Upper lobe of right lung (tissue), 1 donor: ENCODE results near the gene PARK7. TPM values are rescaled to one million over a fixed set of nuclear protein-coding genes. Genes with fewer than 3 reads are reported as not detected.
"Not testable (repeated sequence)": the region's sequence is repeated elsewhere in the genome, so short reads cannot be mapped to it uniquely, and the experiment has no call there.

Experiments used
- ATAC-seq: fragments of 200-7000 bp; cut with Tn5 transposase; one replicate; pipeline ENCODE4 v1.9.1; 2020; ENCODE audit warnings: mild to moderate bottlenecking, moderate library complexity
- DNase-seq: peaks from one replicate; pipeline ENCODE4 v3.0.0-alpha.2; 2020
- H3K27ac ChIP-seq: fragments of 200-600 bp; one replicate; pipeline ENCODE4 v1.8.0; 2022
- H3K27me3 ChIP-seq: fragments of 200-600 bp; one replicate; pipeline ENCODE4 v1.8.0; 2022; ENCODE audit warnings: mild to moderate bottlenecking
- H3K36me3 ChIP-seq: fragments of 200-600 bp; one replicate; pipeline ENCODE4 v1.8.0; 2022
- H3K4me1 ChIP-seq: fragments of 200-600 bp; one replicate; pipeline ENCODE4 v1.8.0; 2022
- H3K4me3 ChIP-seq: fragments of 200-600 bp; one replicate; pipeline ENCODE4 v1.8.0; 2022; ENCODE audit warnings: mild to moderate bottlenecking
- H3K9me3 ChIP-seq: fragments of 200-600 bp; one replicate; pipeline ENCODE4 v1.8.0; 2022
- CTCF ChIP-seq: fragments of 200-600 bp; IDR thresholded peaks from one replicate; pipeline ENCODE4 v1.8.0; 2022; ENCODE audit warnings: antibody characterized with exemption
- intact Hi-C: fragments of 100-400 bp; cut with DNase I; formaldehyde crosslinking; loops from one replicate; pipeline ENCODE4 v1.11.0; 2022
- total RNA-seq: library from RNA; stranded (reverse); fragmentation: NEBNext Ultra II Directional; extraction: Animal tissue kit (Norgen Biotek cat#: 25700); gene quantifications from one replicate; pipeline ENCODE4 v1.2.1, GENCODE V29; 2021
- donor health status: DM: no; HTN: yes; CAD: no; lungs with severe emphysema.

The PARK7 gene
- total RNA-seq, 1 donor from 2014 or later, result 184 TPM

- Histone ChIP-seq H3K4me3 (peak overlapping the region; percentile 84), H3K27ac (peak overlapping the region; percentile 94), H3K9me3 (no peaks in the 10 kb centered on the region), H3K36me3 (peaks cover 42% of the 10 kb centered on the region), H3K4me1 (peaks cover 17% of the 10 kb centered on the region), H3K27me3 (no peaks in the 10 kb centered on the region)
- intact Hi-C loops, result no loop called here
- no peak for TF ChIP-seq CTCF
- ATAC-seq, result no peak
- no peak for DNase-seq
These were observed 464 bp downstream of the PARK7 start for GRCh38 chr1:7962014-7962335.

GRCh38 chr1:7962636-7963377, 1.3 kb downstream of the PARK7 start:
- DNase-seq (no peak), ATAC-seq (no peak)
- H3K4me1 ChIP-seq, result peaks cover 17% of the 10 kb centered on the region
- H3K9me3 ChIP-seq, result no peaks in the 10 kb centered on the region
- H3K27ac ChIP-seq, result peak overlapping the region; percentile 94
- intact Hi-C loops, result no loop called here
- H3K4me3 ChIP-seq, result peak overlapping the region; percentile 84
- H3K27me3 ChIP-seq, result no peaks in the 10 kb centered on the region
- H3K36me3 ChIP-seq, result peaks cover 50% of the 10 kb centered on the region
- TF ChIP-seq CTCF, result no peak

- H3K9me3 ChIP-seq, intact Hi-C loops, H3K4me3 ChIP-seq, ATAC-seq, H3K27me3 ChIP-seq, DNase-seq, H3K27ac ChIP-seq: not testable (repeated sequence)
- Histone ChIP-seq H3K4me1 (peaks cover 17% of the 10 kb centered on the region), H3K36me3 (peaks cover 53% of the 10 kb centered on the region)
These were observed 1.8 kb downstream of the PARK7 start for GRCh38 chr1:7963378-7963730.

GRCh38 chr1:7963841-7964240, 2.3 kb downstream of the PARK7 start:
- intact Hi-C loops, H3K4me3 ChIP-seq, ATAC-seq, H3K27ac ChIP-seq, DNase-seq, H3K27me3 ChIP-seq, H3K9me3 ChIP-seq: not testable (repeated sequence)
- Histone ChIP-seq H3K36me3 (peaks cover 57% of the 10 kb centered on the region), H3K4me1 (peaks cover 17% of the 10 kb centered on the region)

- no peak overlapping the region for H3K27ac ChIP-seq
- H3K36me3 ChIP-seq, result peaks cover 64% of the 10 kb centered on the region
- no peak overlapping the region for H3K4me3 ChIP-seq
- no peaks in the 10 kb centered on the region for H3K27me3 ChIP-seq
- H3K4me1 ChIP-seq, result peaks cover 17% of the 10 kb centered on the region
- H3K9me3 ChIP-seq, result no peaks in the 10 kb centered on the region
- DNase-seq (no peak), ATAC-seq (no peak)
- TF ChIP-seq CTCF, result no peak
- intact Hi-C loops, result no loop called here
These were observed 3.0 kb downstream of the PARK7 start for GRCh38 chr1:7964476-7964875.

- Histone ChIP-seq H3K27ac (no peak overlapping the region), H3K4me3 (no peak overlapping the region), H3K4me1 (peaks cover 17% of the 10 kb centered on the region), H3K27me3 (no peaks in the 10 kb centered on the region), H3K36me3 (peaks cover 91% of the 10 kb centered on the region), H3K9me3 (no peaks in the 10 kb centered on the region)
- intact Hi-C loops, result no loop called here
- DNase-seq (no peak), ATAC-seq (no peak)
- TF ChIP-seq CTCF, result no peak
These were observed 5.7 kb downstream of the PARK7 start for GRCh38 chr1:7967196-7967595.

GRCh38 chr1:7967651-7968050, 6.1 kb downstream of the PARK7 start:
- Histone ChIP-seq H3K36me3 (peaks cover 95% of the 10 kb centered on the region), H3K4me3 (no peak overlapping the region), H3K27ac (no peak overlapping the region), H3K4me1 (peaks cover 13% of the 10 kb centered on the region), H3K9me3 (no peaks in the 10 kb centered on the region), H3K27me3 (no peaks in the 10 kb centered on the region)
- TF ChIP-seq CTCF, result no peak
- no peak for DNase-seq
- no peak for ATAC-seq
- intact Hi-C loops, result no loop called here
